ENCODE data around the gene WDR4.
"Not testable (repeated sequence)": the region's sequence is repeated elsewhere in the genome, so short reads cannot be mapped to it uniquely, and the experiment has no call there.

Gene WDR4, protein sequence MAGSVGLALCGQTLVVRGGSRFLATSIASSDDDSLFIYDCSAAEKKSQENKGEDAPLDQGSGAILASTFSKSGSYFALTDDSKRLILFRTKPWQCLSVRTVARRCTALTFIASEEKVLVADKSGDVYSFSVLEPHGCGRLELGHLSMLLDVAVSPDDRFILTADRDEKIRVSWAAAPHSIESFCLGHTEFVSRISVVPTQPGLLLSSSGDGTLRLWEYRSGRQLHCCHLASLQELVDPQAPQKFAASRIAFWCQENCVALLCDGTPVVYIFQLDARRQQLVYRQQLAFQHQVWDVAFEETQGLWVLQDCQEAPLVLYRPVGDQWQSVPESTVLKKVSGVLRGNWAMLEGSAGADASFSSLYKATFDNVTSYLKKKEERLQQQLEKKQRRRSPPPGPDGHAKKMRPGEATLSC

DNA sequence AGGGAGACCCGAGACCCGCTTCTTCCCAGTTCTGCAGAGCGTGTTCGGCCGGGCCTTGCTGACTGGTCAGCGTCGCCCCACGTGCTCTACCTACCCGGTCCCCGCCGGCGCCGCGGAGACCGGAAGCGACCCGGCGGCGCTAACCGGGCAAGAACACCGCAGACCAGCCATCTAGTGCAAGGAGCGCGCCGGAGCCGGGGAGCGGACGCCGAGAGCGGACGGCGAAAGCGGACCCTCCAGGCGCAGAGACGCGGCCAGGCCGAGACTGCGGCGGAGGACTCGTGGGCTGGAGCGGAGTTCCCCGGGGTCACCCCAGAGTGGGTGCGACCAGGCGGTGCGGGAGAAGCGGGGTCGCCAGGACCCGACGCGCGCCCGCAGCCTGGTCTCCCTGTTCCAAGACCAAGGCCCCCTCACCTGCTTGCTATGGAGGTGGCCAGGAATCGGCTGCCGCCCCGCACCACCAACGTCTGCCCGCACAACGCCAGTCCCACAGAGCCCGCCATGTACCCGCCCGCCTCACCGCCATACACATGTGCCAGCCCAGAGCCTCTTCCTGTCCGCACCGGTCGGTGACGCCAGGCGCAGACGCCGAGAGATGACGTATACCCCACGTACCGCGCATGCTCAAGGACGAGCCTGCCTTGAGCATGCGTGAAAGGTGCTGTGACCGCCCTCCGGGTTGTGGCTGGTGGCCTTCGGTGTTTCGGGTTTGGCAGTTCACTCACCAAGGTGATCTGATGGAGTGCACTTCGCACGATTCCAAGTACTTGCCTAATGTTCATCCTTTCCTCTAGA lies at the start of gene WDR4:
Gene WDR4, minus strand, starts transcription at position 547 of the 795 bp plus-strand sequence. Its CDS starts 44 bp downstream, at position 503.
- Histone ChIP-seq H3K9ac (ENCODE audit: insufficient read length, low read depth) (peak within 1 kb of the TSS; percentile 100), H3K9me3 (ENCODE audit: insufficient read depth, low read length) (no peaks in the 10 kb centered on the region), H3K4me3 (ENCODE audit: insufficient read length, low read depth) (peak within 1 kb of the TSS; percentile 100), H3K27me3 (ENCODE audit: insufficient read depth, insufficient read length) (no peaks in the 10 kb centered on the region), H3K4me1 (ENCODE audit: insufficient read depth, insufficient read length) (peaks cover 2% of the 10 kb centered on the region), H3K36me3 (ENCODE audit: insufficient read depth, insufficient read length, low read length) (peaks cover 42% of the 10 kb centered on the region)
- DNase-seq (ENCODE audit: low read depth, low spot score) = peak; percentile 100
- TF ChIP-seq YY1 (IDR thresholded peaks at IDR 0.05; ENCODE audit: insufficient read depth, insufficient read length) (peak; percentile 71), SUZ12 (IDR thresholded peaks at IDR 0.05; ENCODE audit: extremely low read depth, insufficient read depth, insufficient read length) (no peak)

DNA sequence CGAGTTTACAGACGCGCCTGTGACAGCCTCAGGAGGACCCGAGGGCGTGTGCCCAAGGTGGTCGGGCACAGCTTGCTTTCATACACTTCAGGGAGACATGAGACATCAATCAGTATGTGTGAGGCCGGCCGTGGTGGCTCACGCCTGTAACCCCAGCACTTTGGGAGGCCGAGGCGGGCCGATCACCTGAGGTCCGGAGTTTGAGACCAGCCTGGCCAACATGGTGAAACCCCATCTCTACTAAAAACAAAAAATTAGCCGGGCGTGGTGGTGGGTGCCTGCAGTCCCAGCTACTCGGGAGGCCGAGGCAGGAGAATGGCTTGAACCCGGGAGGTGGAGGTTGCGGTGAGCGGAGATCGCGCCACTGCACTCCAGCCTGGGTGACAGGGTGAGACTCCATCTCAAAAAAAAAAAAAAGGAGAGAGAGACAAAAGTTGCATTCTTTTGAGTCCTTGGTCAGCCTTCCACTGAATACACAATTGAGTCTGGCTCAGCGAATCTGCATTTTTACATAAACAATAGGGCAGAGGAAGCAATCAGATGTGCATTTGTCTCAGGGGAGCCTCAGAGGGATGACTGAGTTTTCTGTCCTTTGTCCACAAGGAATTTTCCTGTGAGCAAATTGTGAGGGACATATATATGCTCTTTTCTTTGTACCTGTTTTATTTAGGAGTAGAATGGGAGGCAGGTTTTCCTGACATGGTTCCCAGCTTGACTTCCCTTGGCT lies 48.3 kb upstream of the WDR4 start:
- Histone ChIP-seq H3K4me1 (ENCODE audit: insufficient read depth, insufficient read length) (peaks cover 17% of the 10 kb centered on the region), H3K9ac (ENCODE audit: insufficient read length, low read depth) (peak overlapping the region; percentile 89)
- not testable (repeated sequence) for H3K9me3 ChIP-seq (ENCODE audit: insufficient read depth, low read length); H3K4me3 ChIP-seq (ENCODE audit: insufficient read length, low read depth); H3K27me3 ChIP-seq (ENCODE audit: insufficient read depth, insufficient read length); H3K36me3 ChIP-seq (ENCODE audit: insufficient read depth, insufficient read length, low read length); DNase-seq (ENCODE audit: low read depth, low spot score)

DNA sequence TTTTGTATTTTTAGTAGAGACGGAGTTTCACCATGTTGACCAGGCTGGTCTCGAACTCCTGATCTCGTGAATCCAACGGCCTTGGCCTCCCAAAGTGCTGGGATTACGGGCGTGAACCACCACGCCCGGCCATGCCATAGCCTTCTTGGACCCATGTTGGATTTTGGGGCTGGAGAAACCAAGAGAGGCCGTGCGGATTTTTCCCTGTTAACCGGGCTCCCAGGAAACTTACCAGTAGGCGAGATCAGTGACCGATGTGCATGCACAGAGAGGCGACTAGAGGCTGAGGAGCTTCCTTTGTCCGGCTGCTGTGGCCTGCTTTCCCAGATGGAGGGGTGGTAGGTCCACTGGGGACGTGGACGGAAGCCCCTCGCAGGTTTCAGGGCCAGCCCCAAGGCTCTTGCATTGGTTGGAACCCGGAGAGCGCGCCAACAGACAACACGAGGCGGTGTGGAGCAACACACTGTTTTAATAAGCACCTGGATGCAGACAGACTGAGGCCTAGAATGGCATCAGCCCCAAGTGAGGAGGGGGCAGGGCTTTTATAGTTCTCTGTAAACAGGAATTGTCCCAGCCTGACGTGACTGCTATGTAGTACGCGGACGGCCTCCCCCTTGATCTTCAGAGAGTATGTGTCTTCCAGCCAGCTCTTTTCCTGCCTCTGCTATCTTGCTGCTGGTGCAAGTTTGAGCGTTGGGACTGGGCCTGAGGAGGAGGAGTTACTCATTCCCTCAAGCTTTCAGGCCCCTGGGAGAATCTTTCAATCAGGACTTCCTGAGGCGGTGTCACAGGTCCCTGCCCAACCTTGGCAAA lies 46.0 kb upstream of the WDR4 start, which contains the start of gene ERVH48-1:
Gene ERVH48-1, minus strand, starts transcription at position 517 of the 813 bp plus-strand sequence. CDS start 6,624 bp downstream, outside the sequence.
- peaks cover 27% of the 10 kb centered on the region for H3K36me3 ChIP-seq (ENCODE audit: insufficient read depth, insufficient read length, low read length)
- no peak for TF ChIP-seq ZNF274 (IDR thresholded peaks at IDR 0.05; ENCODE audit: low read depth, low read length)
- TF ChIP-seq YY1 (IDR thresholded peaks at IDR 0.05; ENCODE audit: insufficient read depth, insufficient read length) = no peak
- TF ChIP-seq SUZ12 (IDR thresholded peaks at IDR 0.05; ENCODE audit: extremely low read depth, insufficient read depth, insufficient read length) = no peak
- peak within 1 kb of the TSS; percentile 41 for H3K4me3 ChIP-seq (ENCODE audit: insufficient read length, low read depth)
- H3K4me1 ChIP-seq (ENCODE audit: insufficient read depth, insufficient read length) = peaks cover 9% of the 10 kb centered on the region
- H3K9me3 ChIP-seq (ENCODE audit: insufficient read depth, low read length) = no peaks in the 10 kb centered on the region
- peak within 1 kb of the TSS; percentile 81 for H3K9ac ChIP-seq (ENCODE audit: insufficient read length, low read depth)
- no peaks in the 10 kb centered on the region for H3K27me3 ChIP-seq (ENCODE audit: insufficient read depth, insufficient read length)
- no peak for DNase-seq (ENCODE audit: low read depth, low spot score)

DNA sequence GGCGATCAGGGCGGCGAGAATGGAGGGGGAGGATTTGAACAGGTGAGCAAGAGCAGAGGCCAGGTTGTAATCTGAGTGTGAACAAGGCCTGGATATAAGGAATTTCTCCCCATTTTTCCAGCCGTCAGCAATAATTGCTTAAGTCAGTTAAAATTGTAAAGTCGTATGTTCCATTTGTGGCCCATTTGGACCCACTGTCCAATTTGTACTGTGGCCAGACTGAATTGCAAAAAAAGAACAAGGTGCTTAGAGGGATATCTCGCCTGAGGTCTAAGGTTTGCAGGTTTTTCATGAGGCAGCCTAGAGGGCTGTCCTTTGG lies 45.1 kb upstream of the WDR4 start:
- Histone ChIP-seq H3K36me3 (ENCODE audit: insufficient read depth, insufficient read length, low read length) (peaks cover 36% of the 10 kb centered on the region), H3K9me3 (ENCODE audit: insufficient read depth, low read length) (no peaks in the 10 kb centered on the region), H3K4me1 (ENCODE audit: insufficient read depth, insufficient read length) (peaks cover 9% of the 10 kb centered on the region), H3K27me3 (ENCODE audit: insufficient read depth, insufficient read length) (no peaks in the 10 kb centered on the region), H3K4me3 (ENCODE audit: insufficient read length, low read depth) (peak overlapping the region; percentile 29), H3K9ac (ENCODE audit: insufficient read length, low read depth) (peak overlapping the region; percentile 76)
- DNase-seq (ENCODE audit: low read depth, low spot score) = no peak
- TF ChIP-seq YY1 (IDR thresholded peaks at IDR 0.05; ENCODE audit: insufficient read depth, insufficient read length) (no peak), ZNF274 (IDR thresholded peaks at IDR 0.05; ENCODE audit: low read depth, low read length) (no peak), SUZ12 (IDR thresholded peaks at IDR 0.05; ENCODE audit: extremely low read depth, insufficient read depth, insufficient read length) (no peak)

GRCh38 chr21:42923553-42924432 lies 44.5 kb upstream of the WDR4 start:
- peaks cover 9% of the 10 kb centered on the region for H3K4me1 ChIP-seq (ENCODE audit: insufficient read depth, insufficient read length)
- no peaks in the 10 kb centered on the region for H3K9me3 ChIP-seq (ENCODE audit: insufficient read depth, low read length)
- H3K36me3 ChIP-seq (ENCODE audit: insufficient read depth, insufficient read length, low read length) = peaks cover 42% of the 10 kb centered on the region
- DNase-seq (ENCODE audit: low read depth, low spot score) = peak; percentile 98
- H3K9ac ChIP-seq (ENCODE audit: insufficient read length, low read depth) = peak overlapping the region; percentile 76
- no peaks in the 10 kb centered on the region for H3K27me3 ChIP-seq (ENCODE audit: insufficient read depth, insufficient read length)
- TF ChIP-seq YY1 (IDR thresholded peaks at IDR 0.05; ENCODE audit: insufficient read depth, insufficient read length) (no peak), ZNF274 (IDR thresholded peaks at IDR 0.05; ENCODE audit: low read depth, low read length) (no peak), SUZ12 (IDR thresholded peaks at IDR 0.05; ENCODE audit: extremely low read depth, insufficient read depth, insufficient read length) (no peak)
- peak overlapping the region; percentile 29 for H3K4me3 ChIP-seq (ENCODE audit: insufficient read length, low read depth)

- Histone ChIP-seq H3K4me1 (ENCODE audit: insufficient read depth, insufficient read length) (peaks cover 9% of the 10 kb centered on the region), H3K4me3 (ENCODE audit: insufficient read length, low read depth) (no peak overlapping the region), H3K27me3 (ENCODE audit: insufficient read depth, insufficient read length) (no peaks in the 10 kb centered on the region), H3K9me3 (ENCODE audit: insufficient read depth, low read length) (no peaks in the 10 kb centered on the region), H3K36me3 (ENCODE audit: insufficient read depth, insufficient read length, low read length) (peaks cover 51% of the 10 kb centered on the region), H3K9ac (ENCODE audit: insufficient read length, low read depth) (peak overlapping the region; percentile 65)
- TF ChIP-seq SUZ12 (IDR thresholded peaks at IDR 0.05; ENCODE audit: extremely low read depth, insufficient read depth, insufficient read length) = no peak
- no peak for TF ChIP-seq ZNF274 (IDR thresholded peaks at IDR 0.05; ENCODE audit: low read depth, low read length)
- TF ChIP-seq YY1 (IDR thresholded peaks at IDR 0.05; ENCODE audit: insufficient read depth, insufficient read length) = no peak
- no peak for DNase-seq (ENCODE audit: low read depth, low spot score)
These were observed 43.6 kb upstream of the WDR4 start for GRCh38 chr21:42922918-42923317.
